Neural crest cell (in vitro differentiated cells): ENCODE data around the gene CUL1. TPM values are rescaled to one million over a fixed set of nuclear protein-coding genes. Genes with fewer than 3 reads are reported as not detected.
A peak's percentile ranks its signal among the peaks of the same experiment; 100 is the strongest.

Experiments
- DNase-seq: peaks from one replicate; pipeline ENCODE4 v3.0.0; 2021; ENCODE audit warnings: low read depth, mixed read lengths, low spot score
- H3K27ac Mint-ChIP-seq: one replicate; pipeline ENCODE4 v1.8.0; 2021; ENCODE audit warnings: mild to moderate bottlenecking, mixed read lengths; ENCODE audit not compliant: unreplicated experiment
- H3K27me3 Mint-ChIP-seq: 2 replicates; pipeline ENCODE4 v1.8.0; 2021; ENCODE audit warnings: low read depth, mild to moderate bottlenecking, mixed read lengths
- H3K36me3 Mint-ChIP-seq: 2 replicates; pipeline ENCODE4 v1.8.0; 2021; ENCODE audit warnings: low read depth, mild to moderate bottlenecking, mixed read lengths
- H3K4me1 Mint-ChIP-seq: 2 replicates; pipeline ENCODE4 v1.8.0; 2021; ENCODE audit warnings: mixed read lengths
- H3K4me3 Mint-ChIP-seq: one replicate; pipeline ENCODE4 v1.8.0; 2021; ENCODE audit warnings: mild to moderate bottlenecking, mixed read lengths
- H3K9me3 Mint-ChIP-seq: 2 replicates; pipeline ENCODE4 v1.8.0; 2021; ENCODE audit warnings: mixed read lengths
- total RNA-seq: library from RNA; stranded (reverse); gene quantifications from 2 replicates; pipeline ENCODE4 v1.2.1, GENCODE V29; 2021
- TF ChIP-seq, protein P1 (sequence below): fragments of 200-600 bp; sonication (generic); conservative IDR thresholded peaks from 2 replicates; pipeline ENCODE4 v1.5.0; 2021; ENCODE audit warnings: antibody characterized with exemption, mild to moderate bottlenecking

CUL1 gene
- total RNA-seq, 1 donor from 2014 or later: 70.0 TPM

DNA sequence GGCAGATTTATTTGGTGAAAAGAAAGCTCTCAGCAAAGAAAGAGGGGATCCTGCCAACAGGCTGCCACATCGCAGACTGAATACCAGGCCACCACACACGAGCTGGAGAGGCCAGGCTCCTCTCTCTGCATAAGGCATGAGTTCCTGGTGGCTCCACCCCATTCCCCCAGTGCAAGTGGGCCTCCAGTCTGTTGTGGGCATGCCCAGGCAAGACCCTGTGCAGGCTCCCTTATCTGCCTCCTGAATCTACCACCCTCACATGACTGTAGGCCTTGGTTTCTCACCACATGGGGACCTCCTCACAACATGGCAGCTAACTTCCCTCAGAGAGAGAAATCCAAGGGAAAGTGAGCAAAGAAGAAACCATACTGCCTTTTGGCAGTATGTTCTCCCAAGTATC lies 26.7 kb upstream of the CUL1 start:
- no peak overlapping the region for H3K4me3 Mint-ChIP-seq
- DNase-seq: no peak
- no peaks in the 10 kb centered on the region for H3K27me3 Mint-ChIP-seq
- no peaks in the 10 kb centered on the region for H3K4me1 Mint-ChIP-seq
- no peaks in the 10 kb centered on the region for H3K36me3 Mint-ChIP-seq
- TF ChIP-seq, protein P1, sequence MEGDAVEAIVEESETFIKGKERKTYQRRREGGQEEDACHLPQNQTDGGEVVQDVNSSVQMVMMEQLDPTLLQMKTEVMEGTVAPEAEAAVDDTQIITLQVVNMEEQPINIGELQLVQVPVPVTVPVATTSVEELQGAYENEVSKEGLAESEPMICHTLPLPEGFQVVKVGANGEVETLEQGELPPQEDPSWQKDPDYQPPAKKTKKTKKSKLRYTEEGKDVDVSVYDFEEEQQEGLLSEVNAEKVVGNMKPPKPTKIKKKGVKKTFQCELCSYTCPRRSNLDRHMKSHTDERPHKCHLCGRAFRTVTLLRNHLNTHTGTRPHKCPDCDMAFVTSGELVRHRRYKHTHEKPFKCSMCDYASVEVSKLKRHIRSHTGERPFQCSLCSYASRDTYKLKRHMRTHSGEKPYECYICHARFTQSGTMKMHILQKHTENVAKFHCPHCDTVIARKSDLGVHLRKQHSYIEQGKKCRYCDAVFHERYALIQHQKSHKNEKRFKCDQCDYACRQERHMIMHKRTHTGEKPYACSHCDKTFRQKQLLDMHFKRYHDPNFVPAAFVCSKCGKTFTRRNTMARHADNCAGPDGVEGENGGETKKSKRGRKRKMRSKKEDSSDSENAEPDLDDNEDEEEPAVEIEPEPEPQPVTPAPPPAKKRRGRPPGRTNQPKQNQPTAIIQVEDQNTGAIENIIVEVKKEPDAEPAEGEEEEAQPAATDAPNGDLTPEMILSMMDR: no peak
- no peak overlapping the region for H3K27ac Mint-ChIP-seq
- H3K9me3 Mint-ChIP-seq: peaks cover 8% of the 10 kb centered on the region

DNA sequence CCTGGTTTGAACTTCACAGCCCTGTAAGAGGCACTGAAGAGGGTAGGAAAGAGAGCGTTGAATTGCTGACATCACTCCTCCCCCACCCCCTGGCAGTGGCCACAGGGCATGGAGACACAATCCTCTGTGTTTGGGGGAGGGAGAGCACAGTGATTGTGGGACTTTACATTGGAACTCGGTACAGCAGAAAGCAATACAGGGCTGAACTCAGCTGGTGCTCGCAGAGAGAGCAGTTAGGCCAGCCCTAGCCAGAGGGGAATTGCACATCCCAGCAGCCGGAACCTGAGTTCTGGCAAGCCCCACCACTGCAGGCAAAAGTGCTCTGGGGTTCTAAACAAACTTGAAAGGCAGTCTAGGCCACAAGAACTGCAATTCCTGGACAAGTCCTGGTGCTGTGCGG lies 24.0 kb upstream of the CUL1 start:
- Mint-ChIP-seq H3K27me3 (no peaks in the 10 kb centered on the region), H3K4me3 (no peak overlapping the region)

DNA sequence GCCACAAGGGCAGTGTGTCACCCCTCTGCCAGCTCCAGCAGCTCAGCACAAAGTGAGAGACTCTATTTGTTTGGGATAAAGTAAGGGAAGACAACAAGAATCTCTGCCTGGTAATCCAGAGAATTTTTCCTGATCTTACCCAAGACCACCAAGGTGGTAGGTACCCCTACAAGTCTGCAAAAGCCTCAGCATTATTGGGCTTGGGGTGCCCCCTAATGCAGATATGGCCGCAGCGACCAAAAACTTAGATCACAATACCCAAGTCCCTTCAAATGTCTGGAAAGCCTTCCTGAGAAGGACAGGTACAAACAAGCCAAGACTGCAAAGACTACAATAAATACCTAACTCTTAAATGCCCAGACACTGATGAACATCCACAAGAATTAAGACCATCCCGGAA lies 22.4 kb upstream of the CUL1 start:
- TF ChIP-seq, protein P1: no peak
- Mint-ChIP-seq H3K4me3 (no peak overlapping the region), H3K9me3 (peaks cover 10% of the 10 kb centered on the region), H3K27ac (no peak overlapping the region), H3K4me1 (no peaks in the 10 kb centered on the region), H3K27me3 (no peaks in the 10 kb centered on the region), H3K36me3 (no peaks in the 10 kb centered on the region)
- no peak for DNase-seq

More for the DNA sequence above, 24.0 kb upstream of the CUL1 start:
- Mint-ChIP-seq H3K4me1 (no peaks in the 10 kb centered on the region), H3K36me3 (no peaks in the 10 kb centered on the region), H3K9me3 (peaks cover 8% of the 10 kb centered on the region), H3K27ac (no peak overlapping the region)
- DNase-seq: no peak
- TF ChIP-seq, protein P1: no peak

DNA sequence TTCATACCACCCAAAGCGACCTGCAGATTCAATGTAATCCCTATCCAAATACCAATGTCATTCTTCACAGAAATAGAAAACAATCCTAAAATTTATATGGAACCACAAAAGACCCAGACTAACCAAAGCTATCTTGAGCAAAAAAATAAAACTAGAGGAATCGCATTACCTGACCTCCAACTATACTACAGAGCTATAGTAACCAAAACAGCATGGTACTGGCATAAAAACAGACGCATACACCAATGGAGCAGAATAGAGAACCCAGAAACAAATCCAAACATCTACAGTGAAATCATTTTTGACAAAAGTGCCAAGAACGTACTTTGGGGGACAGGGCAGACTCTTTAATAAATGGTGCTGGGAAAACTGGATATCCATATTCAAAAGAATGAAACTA lies 16.9 kb upstream of the CUL1 start:
- no peaks in the 10 kb centered on the region for H3K4me1 Mint-ChIP-seq
- H3K27ac Mint-ChIP-seq: no peak overlapping the region
- TF ChIP-seq, protein P1: no peak
- DNase-seq: no peak
- H3K4me3 Mint-ChIP-seq: no peak overlapping the region
- H3K36me3 Mint-ChIP-seq: no peaks in the 10 kb centered on the region
- H3K27me3 Mint-ChIP-seq: no peaks in the 10 kb centered on the region
- H3K9me3 Mint-ChIP-seq: peaks cover 12% of the 10 kb centered on the region

DNA sequence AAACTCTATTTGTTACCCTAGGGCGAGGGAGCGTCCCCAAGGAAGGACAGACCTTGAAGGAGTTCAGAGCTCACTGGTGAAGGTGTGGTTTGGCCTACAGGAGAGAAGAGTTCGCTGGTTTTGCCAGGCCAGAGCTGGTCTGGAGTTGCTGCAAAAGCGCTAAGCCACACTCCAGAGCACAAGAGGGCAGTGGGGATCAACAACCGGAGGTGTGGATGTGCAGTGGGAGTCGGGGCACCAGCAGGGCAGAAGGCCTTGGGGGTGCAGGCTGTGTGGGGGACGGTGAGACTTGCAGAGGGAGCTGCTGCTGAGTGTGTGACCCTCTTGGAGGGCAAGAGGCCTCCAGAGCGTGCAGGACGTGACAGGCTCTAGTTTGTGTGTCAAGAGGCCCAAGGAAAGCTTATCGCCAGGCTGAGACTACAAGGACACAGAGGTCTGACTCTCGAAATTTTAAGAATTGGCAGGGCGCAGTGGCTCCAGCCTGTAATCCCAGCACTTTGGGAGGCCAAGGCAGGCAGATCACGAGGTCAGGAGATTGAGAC lies 14.3 kb upstream of the CUL1 start:
- H3K4me1 Mint-ChIP-seq: no peaks in the 10 kb centered on the region
- no peaks in the 10 kb centered on the region for H3K27me3 Mint-ChIP-seq
- no peak overlapping the region for H3K4me3 Mint-ChIP-seq
- peak overlapping the region; percentile 59 for H3K27ac Mint-ChIP-seq
- H3K9me3 Mint-ChIP-seq: peaks cover 12% of the 10 kb centered on the region
- no peaks in the 10 kb centered on the region for H3K36me3 Mint-ChIP-seq
- TF ChIP-seq, protein P1: no peak
- DNase-seq: no peak
